GM19193 (cell line): ENCODE data around the gene KAZALD1.

ENCODE experiments used
- POLR2A ChIP-seq: IDR thresholded peaks from 4 replicates; pipeline ENCODE4 v1.6.1; 2011; ENCODE audit not compliant: insufficient read depth, insufficient read length; ENCODE audit errors: extremely low read depth

Gene KAZALD1

DNA sequence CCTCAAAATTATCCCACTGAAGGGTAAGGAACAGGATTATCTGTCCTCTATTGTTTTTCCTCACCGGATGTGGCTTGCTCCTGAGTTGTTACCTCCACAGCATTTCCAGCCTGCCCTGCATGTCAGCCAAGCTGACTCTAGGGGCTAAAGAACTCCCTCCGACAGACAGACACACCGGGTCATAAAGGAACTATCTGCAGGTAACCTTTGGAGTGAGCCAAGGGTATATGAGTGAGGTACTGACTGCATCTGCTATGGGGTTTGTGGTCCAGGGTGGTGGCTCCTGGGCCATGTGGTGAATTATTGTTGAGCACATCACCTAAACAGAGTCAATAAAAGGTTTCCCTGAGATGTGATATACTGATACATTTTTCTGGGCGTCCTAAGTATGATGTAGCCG is 6.9 kb upstream of the KAZALD1 start:
- no peak for TF ChIP-seq POLR2A

- TF ChIP-seq POLR2A = no peak
These were observed 6.4 kb upstream of the KAZALD1 start for GRCh38 chr10:101055411-101055810.

DNA sequence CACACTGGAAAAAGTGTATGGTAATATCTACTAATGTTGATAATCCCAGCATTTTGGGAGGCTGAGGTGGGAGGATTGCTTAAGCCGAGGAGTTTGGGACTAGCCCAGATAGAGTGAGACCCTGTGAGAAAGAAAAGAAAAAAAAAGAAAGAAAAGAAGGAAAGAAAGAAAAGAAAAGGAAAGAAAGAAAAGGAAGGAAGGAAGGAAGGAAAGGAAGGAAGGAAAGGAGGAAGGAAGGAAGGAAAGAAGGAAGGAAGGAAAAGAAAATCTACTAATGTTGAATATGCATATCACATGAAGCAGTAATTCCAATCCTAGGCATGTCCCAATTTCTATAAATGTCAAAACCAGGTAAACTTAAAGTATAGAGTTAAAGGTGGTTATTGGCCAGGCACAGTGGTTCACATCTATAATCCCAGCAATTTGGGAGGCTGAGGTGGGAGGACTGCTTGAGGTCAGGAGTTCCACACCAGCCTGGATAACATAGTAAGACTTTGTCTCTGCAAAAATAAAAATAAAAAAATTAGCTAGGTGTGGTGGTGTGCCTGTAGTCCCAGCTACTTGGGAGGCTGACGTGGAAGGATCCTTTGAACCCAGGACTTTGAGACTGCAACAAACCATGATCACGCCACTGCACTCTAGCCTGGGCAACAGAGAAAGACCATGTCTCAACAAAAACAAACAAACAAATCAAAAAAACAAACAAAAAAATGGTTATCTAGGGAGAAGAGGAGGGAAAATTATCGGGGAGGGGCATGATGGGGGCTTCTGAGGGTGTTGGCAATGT is 5.2 kb upstream of the KAZALD1 start:
- TF ChIP-seq POLR2A = no peak

- no peak for TF ChIP-seq POLR2A
These were observed 1.5 kb upstream of the KAZALD1 start for GRCh38 chr10:101060036-101060950.

- peak; percentile 65 for TF ChIP-seq POLR2A
These were observed 702 bp upstream of the KAZALD1 start for GRCh38 chr10:101060951-101061623.

DNA sequence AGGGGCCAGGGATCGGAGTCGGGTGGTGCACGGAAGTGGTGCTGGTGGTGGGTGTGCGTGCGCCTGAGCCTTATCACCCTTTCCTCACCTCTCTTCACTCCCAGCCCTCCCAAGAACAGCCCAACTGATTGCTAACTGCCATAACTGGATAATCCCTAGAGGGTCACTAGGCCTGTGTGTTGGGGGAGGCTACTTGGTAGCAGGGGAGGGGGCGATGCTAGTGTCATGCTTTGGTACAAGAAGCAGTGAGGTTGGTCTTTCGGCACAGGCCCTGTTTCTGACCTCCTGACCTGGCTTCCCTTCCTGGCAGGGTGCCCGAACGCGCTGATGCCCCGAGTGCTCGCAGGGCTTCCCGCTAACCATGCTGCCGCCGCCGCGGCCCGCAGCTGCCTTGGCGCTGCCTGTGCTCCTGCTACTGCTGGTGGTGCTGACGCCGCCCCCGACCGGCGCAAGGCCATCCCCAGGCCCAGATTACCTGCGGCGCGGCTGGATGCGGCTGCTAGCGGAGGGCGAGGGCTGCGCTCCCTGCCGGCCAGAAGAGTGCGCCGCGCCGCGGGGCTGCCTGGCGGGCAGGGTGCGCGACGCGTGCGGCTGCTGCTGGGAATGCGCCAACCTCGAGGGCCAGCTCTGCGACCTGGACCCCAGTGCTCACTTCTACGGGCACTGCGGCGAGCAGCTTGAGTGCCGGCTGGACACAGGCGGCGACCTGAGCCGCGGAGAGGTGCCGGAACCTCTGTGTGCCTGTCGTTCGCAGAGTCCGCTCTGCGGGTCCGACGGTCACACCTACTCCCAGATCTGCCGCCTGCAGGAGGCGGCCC is 652 bp downstream of the KAZALD1 start:
- TF ChIP-seq POLR2A = peak; percentile 35

GRCh38 chr10:101063050-101063525 is 1.3 kb downstream of the KAZALD1 start:
- no peak for TF ChIP-seq POLR2A

DNA sequence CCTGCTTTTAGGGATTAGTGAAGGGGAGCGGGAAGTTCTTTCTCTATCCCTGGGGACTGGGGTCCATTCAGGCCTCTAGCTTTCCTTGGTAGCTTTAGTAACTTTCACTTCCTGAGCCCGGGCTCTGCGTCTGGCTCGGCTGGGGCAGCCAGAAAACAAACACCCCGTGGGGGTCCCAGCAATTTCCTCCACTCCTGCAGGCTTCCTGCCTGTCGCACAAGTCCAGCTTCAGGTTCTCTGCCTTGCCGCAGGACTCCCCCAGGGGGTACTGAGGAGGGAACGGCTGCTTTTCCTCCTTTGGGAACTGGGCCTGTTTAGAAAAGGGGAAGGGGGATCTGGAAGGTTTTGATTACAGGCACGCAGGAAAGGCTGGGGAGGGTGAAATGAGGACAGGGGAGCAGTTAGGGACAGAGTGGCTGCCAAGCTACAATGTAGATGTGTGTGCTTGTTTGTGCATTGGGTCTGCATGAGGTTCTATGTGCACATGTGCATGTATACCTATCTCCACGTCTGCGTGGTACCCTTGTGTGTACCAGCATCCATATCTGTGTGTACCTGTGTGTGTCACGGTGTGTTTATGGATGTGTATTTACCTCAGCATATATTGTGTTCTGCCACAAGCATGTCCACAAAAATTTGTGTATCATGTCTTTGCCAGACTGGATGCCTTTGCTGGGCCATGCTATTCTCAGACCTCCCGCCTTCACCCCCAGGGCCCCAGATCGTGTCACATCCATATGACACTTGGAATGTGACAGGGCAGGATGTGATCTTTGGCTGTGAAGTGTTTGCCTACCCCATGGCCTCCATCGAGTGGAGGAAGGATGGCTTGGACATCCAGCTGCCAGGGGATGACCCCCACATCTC is 2.0 kb downstream of the KAZALD1 start:
- TF ChIP-seq POLR2A = no peak

DNA sequence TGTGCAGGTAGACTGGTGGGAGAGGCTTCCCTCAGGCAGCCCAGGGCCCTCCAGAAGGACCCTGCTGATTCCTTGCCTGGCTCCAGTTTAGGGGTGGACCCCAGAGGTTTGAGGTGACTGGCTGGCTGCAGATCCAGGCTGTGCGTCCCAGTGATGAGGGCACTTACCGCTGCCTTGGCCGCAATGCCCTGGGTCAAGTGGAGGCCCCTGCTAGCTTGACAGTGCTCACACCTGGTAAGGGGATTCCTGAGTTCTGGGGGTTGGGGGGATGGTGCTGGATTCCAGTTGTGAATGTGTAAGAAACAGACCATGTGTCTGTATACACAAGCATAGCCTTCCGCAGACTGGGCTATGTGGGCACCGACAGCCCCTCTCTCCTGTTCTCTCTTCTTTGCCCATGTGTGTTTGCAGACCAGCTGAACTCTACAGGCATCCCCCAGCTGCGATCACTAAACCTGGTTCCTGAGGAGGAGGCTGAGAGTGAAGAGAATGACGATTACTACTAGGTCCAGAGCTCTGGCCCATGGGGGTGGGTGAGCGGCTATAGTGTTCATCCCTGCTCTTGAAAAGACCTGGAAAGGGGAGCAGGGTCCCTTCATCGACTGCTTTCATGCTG is 2.7 kb downstream of the KAZALD1 start:
- no peak for TF ChIP-seq POLR2A

DNA sequence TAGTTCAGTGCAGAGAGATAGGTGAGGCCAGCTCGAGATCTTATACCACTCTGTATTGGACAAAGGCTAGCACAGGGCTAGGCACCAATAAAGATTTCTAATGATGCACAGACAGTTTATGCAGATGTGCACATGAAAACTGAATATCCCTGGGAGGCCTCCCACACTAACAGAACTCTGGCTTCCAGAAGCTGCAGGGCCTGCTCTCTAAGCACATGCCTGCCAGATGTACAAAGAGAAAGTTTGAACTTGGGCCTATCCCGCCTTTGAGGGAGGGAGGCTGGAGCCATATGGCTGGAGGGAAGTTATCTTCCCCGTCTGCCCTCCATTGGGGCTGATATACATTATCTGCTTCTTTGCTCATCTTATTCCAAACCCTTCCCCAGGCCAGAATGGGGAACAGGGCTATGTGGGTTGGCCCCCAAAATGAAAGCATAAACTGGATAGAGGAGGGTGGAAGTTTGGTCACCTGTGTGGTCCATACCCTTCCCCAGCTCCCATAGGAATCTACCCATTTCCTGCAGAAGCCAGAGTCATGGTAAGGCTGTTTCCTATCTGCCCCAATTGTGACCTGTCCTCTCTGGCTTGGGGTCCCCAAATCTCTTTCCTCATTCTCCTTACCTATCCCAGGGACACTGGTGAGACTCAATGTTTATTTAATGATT is 3.8 kb downstream of the KAZALD1 start:
- no peak for TF ChIP-seq POLR2A

DNA sequence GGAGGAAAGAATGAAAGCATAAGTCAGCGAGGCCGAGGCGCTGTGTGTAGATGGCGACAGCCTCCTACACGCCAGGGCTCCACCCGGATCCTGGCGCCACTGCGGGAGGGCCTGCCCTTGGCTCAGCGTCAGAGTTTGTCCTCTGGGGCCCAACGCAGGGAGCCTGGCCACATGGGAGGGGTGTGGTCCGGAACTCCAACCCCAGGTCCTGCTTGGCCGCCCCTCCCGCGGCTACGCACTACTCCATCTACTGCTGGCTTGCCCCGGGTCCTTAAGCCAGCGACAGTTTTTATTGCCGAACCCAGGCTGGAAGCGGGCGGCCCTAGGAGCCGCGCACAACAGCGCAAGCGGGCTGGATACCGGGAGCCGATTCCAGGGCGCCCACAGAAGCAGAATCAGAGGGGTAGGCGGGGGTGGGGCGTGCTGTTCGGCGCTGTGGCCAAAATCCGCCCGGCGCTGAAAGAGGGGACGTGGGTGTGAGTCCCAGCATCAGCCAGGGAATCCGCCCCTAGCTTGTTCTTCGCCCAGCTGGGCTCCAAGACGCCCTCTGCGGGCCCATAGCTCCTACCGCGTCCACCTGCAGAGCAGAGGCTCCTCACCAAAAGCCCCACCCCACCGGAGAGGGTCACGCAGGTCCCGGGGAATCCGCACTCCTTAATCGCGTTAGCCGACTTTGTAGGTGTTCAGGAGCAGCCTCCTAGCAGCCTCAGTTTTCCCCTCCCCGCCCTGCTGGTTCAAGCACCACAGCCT is 4.5 kb downstream of the KAZALD1 start:
- TF ChIP-seq POLR2A = no peak

- no peak for TF ChIP-seq POLR2A
These were observed 5.1 kb downstream of the KAZALD1 start for GRCh38 chr10:101066896-101067355.
